HG02759 (cell line): ENCODE results near the gene FST.

ENCODE experiments used
- ATAC-seq: cut with Tn5 transposase; IDR thresholded peaks from one replicate; pipeline ENCODE4 v1.9.1; 2021; ENCODE audit warnings: mild to moderate bottlenecking, moderate library complexity; ENCODE audit not compliant: unreplicated experiment

Gene FST

GRCh38 chr5:53480416-53481158 lies at the start of gene FST:
Gene FST (plus strand): TSS chr5:53480629. CDS start chr5:53480792, 163 bp downstream.
- ATAC-seq = no peak

- ATAC-seq = no peak
These were observed 48.8 kb upstream of the FST start for GRCh38 chr5:53431665-53432064.

- no peak for ATAC-seq
These were observed 47.4 kb upstream of the FST start for GRCh38 chr5:53433026-53433425.

- ATAC-seq = no peak
These were observed 45.9 kb upstream of the FST start for GRCh38 chr5:53434541-53434940.

GRCh38 chr5:53436480-53437191 lies 43.8 kb upstream of the FST start:
- ATAC-seq = no peak

GRCh38 chr5:53438079-53438478 lies 42.4 kb upstream of the FST start:
- ATAC-seq = no peak

- no peak for ATAC-seq
These were observed 41.6 kb upstream of the FST start for GRCh38 chr5:53438486-53439472.

- no peak for ATAC-seq
These were observed 37.5 kb upstream of the FST start for GRCh38 chr5:53442961-53443360.

GRCh38 chr5:53445569-53445968 lies 34.9 kb upstream of the FST start:
- ATAC-seq = no peak

GRCh38 chr5:53446908-53447307 lies 33.5 kb upstream of the FST start:
- no peak for ATAC-seq

GRCh38 chr5:53448851-53449250 lies 31.6 kb upstream of the FST start:
- no peak for ATAC-seq

GRCh38 chr5:53453898-53454718 lies 26.3 kb upstream of the FST start:
- ATAC-seq = no peak

- ATAC-seq = no peak
These were observed 25.8 kb upstream of the FST start for GRCh38 chr5:53454719-53455000.

GRCh38 chr5:53456366-53456765 lies 24.1 kb upstream of the FST start:
- no peak for ATAC-seq

GRCh38 chr5:53463909-53464621 lies 16.4 kb upstream of the FST start:
- ATAC-seq = no peak

- ATAC-seq = no peak
These were observed 15.7 kb upstream of the FST start for GRCh38 chr5:53464722-53465121.

- no peak for ATAC-seq
These were observed 10.3 kb upstream of the FST start for GRCh38 chr5:53469946-53470687.

GRCh38 chr5:53472279-53472678 lies 8.2 kb upstream of the FST start:
- no peak for ATAC-seq
